Loucy (cell line): ENCODE measurements around the gene RTL9.

Experiments used
- CTCF ChIP-seq: fragments of 200-600 bp; sonication (generic); conservative IDR thresholded peaks from 2 replicates; pipeline ENCODE4 v1.5.1; 2014; ENCODE audit warnings: mild to moderate bottlenecking, antibody characterized with exemption, low read length
- EZH2phosphoT487 ChIP-seq: fragments of 200-600 bp; IDR thresholded peaks from 2 replicates; pipeline ENCODE4 v1.6.1; 2018; ENCODE audit warnings: antibody characterized with exemption, mild to moderate bottlenecking, moderate library complexity, borderline replicate concordance

- TF ChIP-seq CTCF = no peak
- no peak for TF ChIP-seq EZH2phosphoT487
Measured at GRCh38 chrX:110321081-110321480, 37.6 kb upstream of the RTL9 start.
